HG03442 (cell line): Measurements from ENCODE around the gene ZNF317.
"Not testable (repeated sequence)": the region's sequence is repeated elsewhere in the genome, so short reads cannot be mapped to it uniquely, and the experiment has no call there.

Source experiments
- ATAC-seq: cut with Tn5 transposase; IDR thresholded peaks from one replicate; pipeline ENCODE4 v1.9.1; 2021; ENCODE audit warnings: mild to moderate bottlenecking, moderate library complexity; ENCODE audit not compliant: unreplicated experiment

ZNF317 gene

DNA sequence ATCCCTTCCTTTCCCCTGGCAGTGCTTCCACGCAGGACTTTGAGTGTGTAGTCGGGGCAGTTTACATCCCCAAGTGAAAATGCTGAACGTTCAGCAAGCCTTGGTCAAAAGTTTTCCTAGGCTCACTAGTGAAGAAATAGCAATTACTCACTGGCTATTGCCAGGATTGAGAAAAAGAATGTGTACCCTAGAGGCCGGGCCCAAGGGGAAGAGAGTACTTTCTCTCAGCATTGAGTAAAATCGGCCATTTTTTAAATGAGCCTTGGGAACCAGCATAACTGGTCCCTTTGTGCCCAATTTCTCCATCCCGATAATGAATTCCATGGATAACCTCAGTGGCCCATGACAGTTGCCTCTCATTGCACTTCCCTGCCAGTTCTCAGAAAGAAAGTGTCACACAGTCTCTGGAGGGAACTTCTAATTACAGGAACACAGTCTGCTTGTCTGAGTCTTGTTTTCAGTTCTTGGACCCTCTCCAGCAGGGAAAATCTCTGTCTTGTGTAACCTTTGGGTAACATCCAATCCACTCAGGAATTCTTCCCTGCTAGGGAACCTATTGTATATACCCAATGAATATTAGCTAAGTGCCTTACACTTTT, 31.3 kb downstream of the ZNF317 start:
- no peak for ATAC-seq

DNA sequence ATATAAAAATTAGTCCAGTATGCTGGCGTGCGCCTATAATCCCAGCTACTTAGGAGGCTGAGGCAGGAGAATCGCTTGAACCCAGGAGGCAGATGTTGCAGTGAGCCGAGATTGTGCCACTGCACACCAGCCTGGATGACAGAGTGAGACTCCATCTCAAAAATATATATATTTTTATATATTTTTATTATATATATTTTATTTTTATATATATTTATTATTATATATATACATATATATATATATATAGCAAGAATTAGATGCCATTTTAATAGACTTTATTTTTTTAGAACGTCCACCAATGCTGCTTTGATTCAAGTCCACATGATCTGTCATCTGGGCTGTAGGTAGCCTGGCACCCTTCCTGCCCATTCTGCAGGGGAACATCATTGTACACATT, 35.1 kb downstream of the ZNF317 start:
- ATAC-seq: no peak

DNA sequence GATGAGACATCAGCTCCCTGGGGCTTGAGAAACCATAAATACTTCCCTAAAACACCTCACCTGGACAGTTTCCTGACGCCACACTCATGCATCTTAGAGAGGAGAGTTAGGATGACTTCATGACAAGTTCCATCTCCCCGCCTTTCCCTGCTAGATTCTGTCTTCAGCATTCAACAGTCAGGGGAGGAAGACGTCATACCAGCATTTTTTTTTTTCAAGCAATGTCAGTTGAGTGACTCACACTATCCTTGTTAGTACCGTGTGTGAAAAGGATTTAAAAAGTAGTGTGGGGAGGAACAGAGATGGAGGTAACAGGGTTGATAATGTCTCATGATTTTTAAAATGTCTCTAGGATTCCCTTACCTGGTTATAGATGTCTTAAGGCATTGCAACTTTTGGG, 38.7 kb downstream of the ZNF317 start, which contains the start of gene OR7D2:
OR7D2 (plus strand) TSS at position 79 of the 400 bp plus-strand sequence. CDS start 6,803 bp downstream, outside the sequence.
- no peak for ATAC-seq

DNA sequence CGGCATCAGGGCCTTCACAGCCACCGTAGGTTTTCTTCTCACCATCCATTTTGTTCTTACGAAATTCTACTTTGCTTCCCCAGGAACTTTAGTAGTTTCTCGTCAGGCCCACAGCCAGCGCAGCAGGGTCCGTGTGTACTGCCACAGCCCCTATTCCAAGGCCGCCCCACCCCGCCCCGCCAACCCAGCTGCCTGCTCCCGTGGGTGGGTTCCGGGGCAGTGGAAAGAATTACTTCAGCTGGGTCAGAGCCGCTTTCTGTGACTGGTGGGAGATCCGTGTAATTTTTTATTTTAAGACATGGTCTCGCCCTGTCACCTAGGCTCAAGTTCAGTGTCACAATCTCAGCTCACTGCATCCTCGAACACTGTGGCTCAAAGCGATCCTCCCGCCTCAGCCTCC, 42.8 kb downstream of the ZNF317 start:
- ATAC-seq: no peak

DNA sequence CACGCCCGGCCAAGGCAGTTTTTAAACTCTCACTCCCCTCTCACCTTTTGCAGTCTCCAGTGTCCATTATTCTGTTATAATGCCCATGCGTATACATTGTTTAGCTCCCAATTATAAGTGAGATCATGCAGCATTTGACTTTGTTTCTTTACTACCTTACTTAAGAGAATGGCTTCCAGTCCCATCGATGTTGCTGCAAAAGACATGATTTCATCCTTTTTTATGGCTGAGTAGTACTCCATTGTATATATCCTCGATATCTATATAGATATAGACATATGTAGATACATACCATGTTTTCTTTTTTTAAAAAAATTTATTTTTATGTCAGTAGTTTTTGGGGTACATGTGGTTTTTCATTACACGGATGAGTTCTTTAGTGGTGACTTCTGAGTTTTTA, 47.0 kb downstream of the ZNF317 start:
- no peak for ATAC-seq

DNA sequence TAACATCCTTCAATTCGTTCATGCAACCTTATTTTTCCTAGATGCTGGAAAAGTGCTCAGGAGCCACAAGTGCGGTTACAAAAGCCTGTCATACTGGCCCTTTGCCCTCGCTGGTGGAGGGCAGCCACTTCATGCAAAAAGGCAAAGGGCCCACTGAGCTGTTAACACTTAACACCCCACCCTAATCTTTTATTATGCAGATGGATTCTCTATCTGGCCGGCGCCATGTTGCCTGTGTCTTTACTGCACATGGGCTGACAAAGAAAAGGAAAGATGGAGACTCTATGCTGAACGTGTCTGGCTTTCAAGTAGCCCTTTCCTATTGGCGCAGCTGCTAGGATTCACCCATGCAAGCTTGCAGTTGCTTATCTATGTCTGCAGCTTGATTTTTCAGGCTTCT, 49.3 kb downstream of the ZNF317 start:
- ATAC-seq: no peak

DNA sequence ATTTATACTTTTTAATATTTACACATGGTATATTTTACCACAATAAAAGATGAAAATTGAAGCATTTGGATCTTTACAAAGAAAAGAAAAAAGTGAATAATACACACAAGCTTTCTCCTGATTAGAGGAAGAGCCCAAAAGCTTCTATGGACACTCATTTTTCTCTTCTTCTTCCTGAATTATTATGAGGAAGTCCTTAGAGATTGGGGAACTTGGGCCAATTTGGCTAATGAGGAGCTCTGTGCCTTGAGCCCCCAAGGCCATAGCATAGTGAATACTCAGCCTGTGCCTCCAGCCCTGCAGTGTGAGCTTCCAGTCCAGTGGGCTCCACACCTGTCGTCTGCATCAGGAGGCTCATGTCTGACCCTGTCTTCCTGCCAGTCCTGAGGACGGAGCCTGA, 57.8 kb downstream of the ZNF317 start:
- ATAC-seq: not testable (repeated sequence)

DNA sequence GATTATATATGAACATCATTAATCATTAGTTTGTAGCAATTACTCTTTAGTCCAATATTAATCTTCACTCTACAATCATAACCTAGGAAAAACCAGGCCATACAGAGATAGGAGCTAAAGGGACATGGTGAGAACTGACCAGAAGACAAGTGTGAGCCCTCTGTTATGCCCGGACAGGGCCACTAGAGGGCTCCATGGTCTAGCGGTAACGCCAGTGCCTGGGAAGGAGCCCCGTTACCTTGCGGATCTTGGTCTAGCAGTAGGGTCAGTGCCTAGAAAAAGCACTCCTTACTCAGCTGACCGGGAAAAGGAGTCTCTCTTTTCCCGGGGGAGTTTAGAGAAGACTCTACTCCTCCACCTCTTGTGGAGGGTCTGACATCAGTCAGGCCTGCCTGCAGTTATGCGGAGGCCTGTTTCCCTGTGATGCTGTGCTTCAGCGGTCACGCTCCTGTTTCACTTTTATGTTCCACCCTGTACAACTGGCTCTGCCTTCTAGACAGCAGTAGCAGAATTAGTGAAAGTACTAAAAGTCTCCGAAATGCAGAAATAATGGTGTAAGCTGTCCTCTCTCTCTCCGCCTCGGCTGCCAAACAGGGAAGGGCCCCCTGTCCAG, 65.4 kb downstream of the ZNF317 start:
- no peak for ATAC-seq
